K562 (cell line): ENCODE data around the gene CPSF4. TPM values are rescaled to one million over a fixed set of nuclear protein-coding genes. Genes with fewer than 3 reads are reported as not detected.

ENCODE experiments used
- BRD4 ChIP-seq: fragments of 200-600 bp; sonication (generic); IDR thresholded peaks from 2 replicates; pipeline ENCODE4 v1.6.1; 2017; ENCODE audit warnings: inconsistent platforms
- CBFA2T3 ChIP-seq: fragments of 450-650 bp; IDR thresholded peaks from 2 replicates; pipeline ENCODE4 v1.6.1; 2017
- CEBPB ChIP-seq: fragments of 450-650 bp; IDR thresholded peaks from 2 replicates; pipeline ENCODE4 v1.6.1; 2016; ENCODE audit warnings: missing genetic modification characterization, missing compliant biosample characterization
- CTBP1 ChIP-seq: fragments of 450-650 bp; IDR thresholded peaks from 2 replicates; pipeline ENCODE4 v1.6.1; 2016; ENCODE audit warnings: borderline replicate concordance
- DLX4 ChIP-seq: fragments of 250-450 bp; sonication (Bioruptor Pico); IDR thresholded peaks from 2 replicates; pipeline ENCODE4 v1.6.1; 2021; ENCODE audit warnings: mild to moderate bottlenecking
- DNMT1 ChIP-seq: fragments of 450-650 bp; IDR thresholded peaks from 2 replicates; pipeline ENCODE4 v1.6.1; 2016; ENCODE audit warnings: antibody characterized with exemption, mild to moderate bottlenecking
- EHMT2 ChIP-seq: fragments of 450-650 bp; IDR thresholded peaks from 2 replicates; pipeline ENCODE4 v1.6.1; 2018; ENCODE audit warnings: antibody characterized with exemption
- GABPA ChIP-seq: fragments of 200-800 bp; sonication (Bioruptor generic); conservative IDR thresholded peaks from 2 replicates; pipeline ENCODE4 v1.6.1; 2016; ENCODE audit warnings: low read depth, missing genetic modification characterization, missing compliant biosample characterization
- HDAC2 ChIP-seq: fragments of 450-650 bp; IDR thresholded peaks from 2 replicates; pipeline ENCODE4 v1.6.1; 2016; ENCODE audit warnings: mild to moderate bottlenecking
- MECOM ChIP-seq: fragments of 250-450 bp; sonication (Bioruptor Pico); IDR thresholded peaks from 2 replicates; pipeline ENCODE4 v1.8.0; 2022; ENCODE audit warnings: inconsistent platforms
- NFRKB ChIP-seq: fragments of 450-650 bp; IDR thresholded peaks from 2 replicates; pipeline ENCODE4 v1.6.1; 2016; ENCODE audit warnings: low read depth
- RBM17 ChIP-seq: fragments of 200-400 bp; formaldehyde crosslinking; IDR thresholded peaks from 2 replicates; pipeline ENCODE4 v1.6.1; 2017; ENCODE audit warnings: low read depth, mild to moderate bottlenecking, low read length, borderline replicate concordance
- SAP30 ChIP-seq: fragments of 200-600 bp; sonication (generic); IDR thresholded peaks from 2 replicates; pipeline ENCODE4 v1.6.1; 2012; ENCODE audit warnings: borderline replicate concordance, low read depth, mild to moderate bottlenecking, moderate library complexity, low read length, control low read depth, inconsistent platforms; ENCODE audit not compliant: insufficient read depth, poor library complexity, severe bottlenecking
- SIX5 ChIP-seq, 2 experiments: IDR thresholded peaks; 2 replicates each; pipeline ENCODE4 v1.6.1; 2011; ENCODE audit warnings: low read length in 2 of 2, borderline replicate concordance in 1 of 2, low read depth in 1 of 2, mild to moderate bottlenecking in 1 of 2, moderate library complexity in 1 of 2; ENCODE audit not compliant: insufficient read depth in 1 of 2
- SMARCE1 ChIP-seq: fragments of 450-650 bp; IDR thresholded peaks from 2 replicates; pipeline ENCODE4 v1.7.1; 2016; ENCODE audit warnings: mild to moderate bottlenecking
- SMC3 ChIP-seq: conservative IDR thresholded peaks from 2 replicates; pipeline ENCODE4 v1.6.1; 2011; ENCODE audit warnings: low read depth, low read length, improper control_type of control experiment; ENCODE audit not compliant: insufficient read depth
- TCF7L2 ChIP-seq: fragments of 150-350 bp; IDR thresholded peaks from 2 replicates; pipeline ENCODE4 v1.6.1; 2016; ENCODE audit warnings: low read depth, mild to moderate bottlenecking, low read length, moderate library complexity
- TCFL5 ChIP-seq: fragments of 250-450 bp; sonication (Bioruptor Pico); conservative IDR thresholded peaks from 2 replicates; pipeline ENCODE4 v1.6.1; 2021; ENCODE audit warnings: mild to moderate bottlenecking, moderate library complexity, matching md5 sums
- ZC3H8 ChIP-seq: fragments of 450-650 bp; IDR thresholded peaks from 2 replicates; pipeline ENCODE4 v1.6.1; 2017
- ZFP36 ChIP-seq: fragments of 150-350 bp; IDR thresholded peaks from 2 replicates; pipeline ENCODE4 v1.6.1; 2018; ENCODE audit warnings: low read length, low read depth; ENCODE audit not compliant: partially characterized antibody
- ZNF217 ChIP-seq: sonication (generic); formaldehyde crosslinking; IDR thresholded peaks from 2 replicates; pipeline ENCODE4 v1.8.0; 2022; ENCODE audit warnings: mild to moderate bottlenecking, missing genetic modification reagents
- ZNF280A ChIP-seq: fragments of 450-650 bp; IDR thresholded peaks from 2 replicates; pipeline ENCODE4 v1.6.1; 2018; ENCODE audit warnings: mild to moderate bottlenecking, low read depth; ENCODE audit not compliant: partially characterized antibody
- polyA plus RNA-seq, 8 experiments: library from polyadenylated mRNA; depleted of rRNA in 4 of 8; stranded (reverse) in 5 of 8; unstranded in 3 of 8; fragments of >200 nt; fragmentation: Nextera tagmentation in 2 of 8; fragmentation: Illumina TruSeq in 1 of 8; extraction: Ambion mirVana in 2 of 8; extraction: Trizol in 1 of 8; gene quantifications; 2 replicates each; pipeline versions ENCODE4 v1.2.1 to v1.2.3, GENCODE V29; 2011 to 2014; ENCODE audit warnings: inconsistent platforms in 1 of 8, missing spikeins in 1 of 8
- total RNA-seq, 7 experiments: library from RNA; depleted of rRNA in 6 of 7; stranded (reverse); fragments of >200 nt in 6 of 7; fragmentation: Illumina TruSeq in 2 of 7; extraction: Trizol in 2 of 7; gene quantifications; 2 replicates each; pipeline versions ENCODE4 v1.2.1 to v1.2.3, GENCODE V29; 2011 to 2021; ENCODE audit warnings: low replicate concordance in 1 of 7
- TF ChIP-seq, protein P1 (sequence below), 3 experiments: fragments of 200-800 bp in 1 of 3; sonication (Bioruptor generic) in 1 of 3; sonication (generic) in 1 of 3; formaldehyde crosslinking in 1 of 3; IDR thresholded peaks; 2 replicates each; pipeline versions ENCODE4 v1.6.1 to v1.8.0; 2016 to 2022; ENCODE audit warnings: mild to moderate bottlenecking in 2 of 3, missing compliant biosample characterization in 2 of 3, missing genetic modification characterization in 2 of 3, missing genetic modification reagents in 1 of 3

Gene CPSF4
- total and polyA plus RNA-seq, 9 of the 15 experiments (the other 6 are each of a cell fraction or from before 2014, with no cell fraction given), result 16.9 to 118 (median 71.7) TPM

DNA sequence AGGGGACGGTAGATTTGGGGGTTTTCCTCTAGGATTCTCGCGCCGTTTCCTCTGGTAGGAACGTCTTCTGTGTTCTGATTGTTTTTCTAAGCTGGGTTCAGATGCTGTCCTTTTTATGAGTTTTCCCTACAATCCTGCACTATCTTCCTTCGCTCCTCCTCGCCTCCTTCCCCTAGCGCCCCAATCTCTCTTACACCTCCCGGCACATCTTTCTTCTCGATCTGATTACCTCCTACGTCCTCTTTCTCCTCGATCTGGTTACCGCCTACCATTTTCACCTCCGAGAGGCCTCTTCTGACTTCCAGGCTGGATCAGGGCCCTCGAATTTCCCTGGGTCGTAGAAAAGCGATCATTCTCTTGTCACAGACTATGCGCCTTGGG, 29.6 kb upstream of the CPSF4 start (continued):
- TF ChIP-seq, protein P1, sequence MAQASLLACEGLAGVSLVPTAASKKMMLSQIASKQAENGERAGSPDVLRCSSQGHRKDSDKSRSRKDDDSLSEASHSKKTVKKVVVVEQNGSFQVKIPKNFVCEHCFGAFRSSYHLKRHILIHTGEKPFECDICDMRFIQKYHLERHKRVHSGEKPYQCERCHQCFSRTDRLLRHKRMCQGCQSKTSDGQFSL (CRISPR knock-in tag; IDR thresholded peaks at IDR 0.05), result no peak
- TF ChIP-seq, protein P1 (tag; IDR thresholded peaks at IDR 0.05), result no peak
- TF ChIP-seq TCF7L2 (no peak), MECOM (CRISPR knock-in tag) (no peak), ZFP36 (no peak), SMC3 (no peak), SAP30 (peak; percentile 65), DLX4 (no peak), NFRKB (peak; percentile 67; the same call in 1 of the 2 replicates), EHMT2 (no peak), RBM17 (no peak), DNMT1 (peak; percentile 90; the same call in 1 of the 2 replicates), ZC3H8 (no peak), SMARCE1 (peak; percentile 65), GABPA (no peak), CTBP1 (no peak), BRD4 (no peak), CBFA2T3 (no peak), SIX5 (IDR thresholded peaks at IDR 0.05; ENCODE audit: borderline replicate concordance in 1 of 2, insufficient read depth in 1 of 2, low read depth in 1 of 2, low read length in 2 of 2) (no peak), HDAC2 (peak; percentile 87), CEBPB (tag) (no peak), TCFL5 (CRISPR knock-in tag) (no peak), ZNF280A (peak; percentile 12), ZNF217 (CRISPR knock-in tag) (no peak)
